Panc1 (cell line): ENCODE data around the gene PPP4C. TPM values are rescaled to one million over a fixed set of nuclear protein-coding genes. Genes with fewer than 3 reads are reported as not detected.

Source experiments
- ATAC-seq: fragments of 200-7000 bp; cut with Tn5 transposase; 2 replicates; pipeline ENCODE4 v1.9.1; 2020; ENCODE audit warnings: mild to moderate bottlenecking, moderate library complexity
- BruUV-seq: library from RNA; stranded (reverse); fragments of 400-500 nt; replicated peaks from 2 replicates; lab custom pipeline; 2021; lab: Mats Ljungman, UMichigan
- CTCF ChIA-PET: fragments of 300-600 bp; sonication (Branson Sonifier 250); formaldehyde crosslinking; loops from one replicate; lab custom pipeline; 2022; ENCODE audit warnings: antibody characterized with exemption; lab: Charles Lee
- POLR2A ChIA-PET: fragments of 300-600 bp; sonication (Branson Sonifier 250); formaldehyde crosslinking; loops from one replicate; lab custom pipeline; 2022; ENCODE audit warnings: antibody characterized with exemption; lab: Charles Lee
- DNase-seq: peaks from one replicate; pipeline ENCODE4 v3.0.0-alpha.2; 2010; ENCODE audit warnings: low read depth, low spot score
- H3K27ac ChIP-seq: 2 replicates; pipeline ENCODE4 v1.5.1; 2011; ENCODE audit warnings: mild to moderate bottlenecking, low read length, inconsistent platforms
- H3K27me3 ChIP-seq: fragments of 200-500 bp; sonication (Bioruptor generic); 2 replicates; pipeline ENCODE4 v1.6.0; 2014; ENCODE audit warnings: low read length, inconsistent platforms; ENCODE audit not compliant: control insufficient read depth, insufficient read depth
- H3K36me3 ChIP-seq: fragments of 200-500 bp; sonication (Bioruptor generic); 2 replicates; pipeline ENCODE4 v1.5.1; 2014; ENCODE audit warnings: inconsistent platforms, mild to moderate bottlenecking, low read length, moderate library complexity; ENCODE audit not compliant: control insufficient read depth, insufficient read depth
- H3K4me1 ChIP-seq: 2 replicates; pipeline ENCODE4 v1.5.1; 2011; ENCODE audit warnings: inconsistent platforms, mild to moderate bottlenecking, low read length, moderate library complexity; ENCODE audit not compliant: control insufficient read depth, insufficient read depth
- H3K4me3 ChIP-seq, 2 experiments: 2 replicates each; pipeline ENCODE4 v1.5.1; 2011 to 2012; ENCODE audit warnings: low read depth in 2 of 2, low read length in 2 of 2, mild to moderate bottlenecking in 2 of 2, inconsistent platforms in 1 of 2, moderate library complexity in 1 of 2
- H3K9me3 ChIP-seq: fragments of 200-500 bp; sonication (Bioruptor generic); 2 replicates; pipeline ENCODE4 v1.5.1; 2014; ENCODE audit warnings: low read depth, mild to moderate bottlenecking, inconsistent platforms, low read length, moderate library complexity; ENCODE audit not compliant: control insufficient read depth, insufficient read depth
- CTCF ChIP-seq: fragments of 450-650 bp; IDR thresholded peaks from 2 replicates; pipeline ENCODE4 v1.5.1; 2017; ENCODE audit warnings: mild to moderate bottlenecking
- POLR2AphosphoS5 ChIP-seq: IDR thresholded peaks from 2 replicates; pipeline ENCODE4 v1.6.1; 2012; ENCODE audit warnings: mild to moderate bottlenecking, low read depth, low read length, moderate library complexity
- REST ChIP-seq, 2 experiments: IDR thresholded peaks; 2 replicates each; pipeline ENCODE4 v1.6.1; 2011 to 2012; ENCODE audit warnings: low read depth in 2 of 2, control low read depth in 1 of 2, low read length in 1 of 2, mild to moderate bottlenecking in 1 of 2, moderate library complexity in 1 of 2; ENCODE audit not compliant: insufficient read depth in 1 of 2
- SIN3A ChIP-seq: IDR thresholded peaks from 2 replicates; pipeline ENCODE4 v1.6.1; 2012; ENCODE audit warnings: low read depth, mild to moderate bottlenecking, low read length, moderate library complexity, borderline replicate concordance; ENCODE audit not compliant: insufficient read depth
- TCF7L2 ChIP-seq: IDR thresholded peaks from 2 replicates; pipeline ENCODE4 v1.6.1; 2011; ENCODE audit warnings: mild to moderate bottlenecking, low read depth, low read length, inconsistent platforms
- in situ Hi-C: cut with HindIII; loops from 2 replicates; pipeline ENCODE4 v1.10.0; 2016; ENCODE audit warnings: low sequenced_read_pairs, low pct_unique_long_range_greater_than_20kb
- intact Hi-C: fragments of 100-400 bp; cut with micrococcal nuclease; formaldehyde crosslinking; loops from one replicate; pipeline ENCODE4 v1.10.0; 2022; ENCODE audit not compliant: unreplicated experiment
- total RNA-seq: library from RNA; stranded (reverse); gene quantifications from one replicate; pipeline ENCODE4 v1.2.1, GENCODE V29; 2021; ENCODE audit not compliant: unreplicated experiment

PPP4C gene
- total RNA-seq, 1 experiment from 2014 or later, result 186 TPM

- intact Hi-C loops (no loop called here), in situ Hi-C loops (no loop called here)
- H3K4me1 ChIP-seq, result no peaks in the 10 kb centered on the region
- no peaks in the 10 kb centered on the region for H3K9me3 ChIP-seq
- H3K27ac ChIP-seq, result no peak overlapping the region
- no peak for ATAC-seq
- H3K36me3 ChIP-seq, result no peaks in the 10 kb centered on the region
- ChIA-PET POLR2A (no interaction called here), CTCF (no interaction called here)
- BruUV-seq, result no TSS peak
- no peak for TF ChIP-seq TCF7L2
- no peak for TF ChIP-seq CTCF
- no peak for TF ChIP-seq REST (IDR thresholded peaks at IDR 0.05; ENCODE audit: insufficient read depth in 1 of 2, low read depth in 2 of 2, low read length in 1 of 2)
- no peak for TF ChIP-seq SIN3A
- no peak for TF ChIP-seq POLR2AphosphoS5
- H3K4me3 ChIP-seq, result no peak overlapping the region
- H3K27me3 ChIP-seq, result no peaks in the 10 kb centered on the region
- DNase-seq, result no peak
Measured at GRCh38 chr16:30104090-30104489, 28.3 kb downstream of the PPP4C start.

- Histone ChIP-seq H3K27me3 (no peaks in the 10 kb centered on the region), H3K27ac (no peak overlapping the region), H3K4me3 (no peak overlapping the region), H3K4me1 (no peaks in the 10 kb centered on the region), H3K36me3 (no peaks in the 10 kb centered on the region), H3K9me3 (no peaks in the 10 kb centered on the region)
- TF ChIP-seq REST (IDR thresholded peaks at IDR 0.05; ENCODE audit: insufficient read depth in 1 of 2, low read depth in 2 of 2, low read length in 1 of 2) (no peak), CTCF (no peak), POLR2AphosphoS5 (no peak), SIN3A (no peak), TCF7L2 (no peak)
- in situ Hi-C loops (no loop called here), intact Hi-C loops (no loop called here)
- ATAC-seq (no peak), DNase-seq (no peak)
- no TSS peak for BruUV-seq
- ChIA-PET POLR2A (no interaction called here), CTCF (interaction anchor here (1.2 kb wide), 1 partner anchor 12 kb away, joined by 3 read pairs; the partner anchor contains the start of gene TBX6)
Measured at GRCh38 chr16:30104492-30104891, 28.7 kb downstream of the PPP4C start.
